GM23338 (cell line): ENCODE measurements around the gene SLC19A2.

Experiments used
- CTCF ChIP-seq, 2 experiments: fragments of 200-600 bp in 1 of 2; sonication (generic) in 1 of 2; conservative IDR thresholded peaks; 2 replicates each; pipeline versions ENCODE4 v1.5.1 to v1.6.1; 2016 to 2017; ENCODE audit warnings: antibody characterized with exemption in 2 of 2, low read depth in 2 of 2, mild to moderate bottlenecking in 2 of 2, moderate library complexity in 1 of 2
- EZH2 ChIP-seq: fragments of 200-600 bp; sonication (generic); IDR thresholded peaks from one replicate; pipeline ENCODE4 v1.8.0; 2017; ENCODE audit warnings: antibody characterized with exemption, mild to moderate bottlenecking, low read depth; ENCODE audit not compliant: unreplicated experiment
- EZH2phosphoT487 ChIP-seq: fragments of 200-600 bp; sonication (generic); IDR thresholded peaks from one replicate; pipeline ENCODE4 v1.8.1; 2018; ENCODE audit warnings: antibody characterized with exemption; ENCODE audit not compliant: unreplicated experiment
- POLR2AphosphoS5 ChIP-seq: IDR thresholded peaks from 2 replicates; pipeline ENCODE4 v1.6.1; 2016; ENCODE audit warnings: antibody characterized with exemption, low read depth
- REST ChIP-seq: IDR thresholded peaks from one replicate; pipeline ENCODE4 v1.6.1; 2018; ENCODE audit warnings: antibody characterized with exemption; ENCODE audit not compliant: unreplicated experiment
- STAT1 ChIP-seq: IDR thresholded peaks from one replicate; pipeline ENCODE4 v1.6.1; 2016; ENCODE audit warnings: antibody characterized with exemption; ENCODE audit not compliant: unreplicated experiment
- ZNF114 ChIP-seq: fragments of 250-450 bp; sonication (Bioruptor Pico); IDR thresholded peaks from 2 replicates; pipeline ENCODE4 v1.5.0; 2020; ENCODE audit warnings: mild to moderate bottlenecking, moderate library complexity
- TF ChIP-seq, protein P1 (sequence below): IDR thresholded peaks from 2 replicates; pipeline ENCODE4 v1.6.1; 2016; ENCODE audit warnings: antibody characterized with exemption

GRCh38 chr1:169527001-169527400, 41.3 kb upstream of the SLC19A2 start:
- TF ChIP-seq CTCF (conservative IDR thresholded peaks at IDR 0.05; ENCODE audit: low read depth in 2 of 2): no peak
- TF ChIP-seq, protein P1, sequence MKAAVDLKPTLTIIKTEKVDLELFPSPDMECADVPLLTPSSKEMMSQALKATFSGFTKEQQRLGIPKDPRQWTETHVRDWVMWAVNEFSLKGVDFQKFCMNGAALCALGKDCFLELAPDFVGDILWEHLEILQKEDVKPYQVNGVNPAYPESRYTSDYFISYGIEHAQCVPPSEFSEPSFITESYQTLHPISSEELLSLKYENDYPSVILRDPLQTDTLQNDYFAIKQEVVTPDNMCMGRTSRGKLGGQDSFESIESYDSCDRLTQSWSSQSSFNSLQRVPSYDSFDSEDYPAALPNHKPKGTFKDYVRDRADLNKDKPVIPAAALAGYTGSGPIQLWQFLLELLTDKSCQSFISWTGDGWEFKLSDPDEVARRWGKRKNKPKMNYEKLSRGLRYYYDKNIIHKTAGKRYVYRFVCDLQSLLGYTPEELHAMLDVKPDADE: no peak
- TF ChIP-seq EZH2: no peak
- no peak for TF ChIP-seq POLR2AphosphoS5
- no peak for TF ChIP-seq ZNF114 (CRISPR knock-in tag)
- no peak for TF ChIP-seq REST
- no peak for TF ChIP-seq EZH2phosphoT487
- TF ChIP-seq STAT1: no peak
